HCEC 1CT (cell line): ENCODE measurements around the gene HRH2.

Source experiments
- DNase-seq: peaks from one replicate; pipeline ENCODE4 v3.0.0-alpha.2; 2017

The HRH2 gene

GRCh38 chr5:175693741-175694140 is 35.9 kb downstream of the HRH2 start:
- no peak for DNase-seq

GRCh38 chr5:175694371-175695160 is 36.7 kb downstream of the HRH2 start:
- DNase-seq: no peak

GRCh38 chr5:175695161-175696126 is 37.6 kb downstream of the HRH2 start:
- DNase-seq: no peak

- DNase-seq: peak; percentile 26
Observed at GRCh38 chr5:175696139-175696854, 38.4 kb downstream of the HRH2 start.

DNA sequence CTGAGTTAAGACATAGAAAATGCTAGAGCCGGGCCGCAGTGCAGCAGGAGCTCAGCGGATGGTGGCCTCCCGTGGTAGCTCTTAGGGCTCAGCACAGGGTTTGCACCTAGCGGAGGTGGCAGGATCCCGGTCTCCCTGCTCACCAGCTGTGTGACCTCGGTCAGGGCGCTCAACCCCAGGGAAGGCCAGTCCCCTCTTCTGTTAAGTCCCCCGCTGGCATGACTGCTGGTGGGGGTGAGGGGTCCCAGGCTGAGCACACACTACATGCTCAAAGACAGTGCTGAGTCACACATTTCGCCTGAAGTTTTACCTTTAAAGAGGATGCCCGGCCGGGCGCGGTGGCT is 39.0 kb downstream of the HRH2 start:
- no peak for DNase-seq

- no peak for DNase-seq
Observed at GRCh38 chr5:175697846-175698245, 40.0 kb downstream of the HRH2 start.

DNA sequence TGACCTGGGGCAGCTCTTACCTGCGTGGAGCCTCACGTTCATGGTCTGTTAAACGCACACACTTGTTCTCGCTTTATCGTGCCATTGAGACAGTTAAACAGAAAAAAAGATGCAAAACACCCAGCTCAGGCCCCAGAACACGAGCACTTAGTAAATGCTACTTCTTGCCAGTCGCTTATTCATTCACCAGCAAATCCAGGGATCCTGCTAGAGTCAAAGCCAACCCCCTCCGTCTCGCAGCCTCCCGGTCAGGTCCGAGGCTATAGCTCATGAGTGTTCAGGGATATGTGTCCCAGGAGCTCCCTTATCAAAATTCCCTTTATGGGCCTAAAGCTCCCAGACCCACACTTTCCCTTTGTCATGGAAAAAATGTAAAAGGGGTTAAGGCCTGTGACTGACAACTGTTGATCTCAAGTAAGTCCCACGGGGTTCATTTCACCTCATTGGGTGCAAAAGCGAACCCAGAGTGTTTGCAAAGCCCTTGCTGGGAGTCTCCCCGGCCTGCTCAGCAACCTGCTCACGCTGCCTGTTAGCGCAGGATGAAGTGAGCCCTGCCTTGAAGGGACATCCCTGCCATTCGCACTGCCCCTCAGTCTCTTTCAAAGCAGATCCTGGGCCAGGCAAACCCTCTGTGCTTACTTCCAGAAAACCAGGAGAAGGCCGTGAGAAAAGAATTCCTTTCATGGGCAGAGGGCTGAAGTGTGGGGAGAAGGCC is 40.7 kb downstream of the HRH2 start:
- no peak for DNase-seq

- no peak for DNase-seq
Observed at GRCh38 chr5:175700991-175701390, 43.1 kb downstream of the HRH2 start.

DNA sequence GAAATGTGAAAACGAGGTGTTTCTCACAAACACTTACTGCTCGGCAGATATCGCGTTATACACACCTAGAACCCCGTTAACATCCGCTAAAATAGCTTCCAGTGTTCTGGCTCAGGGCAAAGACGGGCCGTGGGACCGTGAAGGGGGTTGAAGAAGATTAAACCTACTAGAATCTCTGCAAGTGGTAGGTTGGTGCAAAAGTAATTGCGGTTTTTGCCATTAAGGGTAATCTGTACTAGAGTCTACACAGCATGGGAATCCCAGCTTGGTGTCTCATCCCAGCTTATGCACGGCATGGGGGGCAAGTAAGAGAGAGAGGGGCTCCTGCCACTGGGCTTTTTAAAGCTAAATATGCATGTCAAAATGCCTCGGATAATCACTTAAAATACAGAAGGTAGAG is 43.9 kb downstream of the HRH2 start:
- DNase-seq: no peak

GRCh38 chr5:175706499-175706898 is 48.6 kb downstream of the HRH2 start:
- DNase-seq: no peak

- no peak for DNase-seq
Observed at GRCh38 chr5:175707751-175708375, 50.0 kb downstream of the HRH2 start.

DNA sequence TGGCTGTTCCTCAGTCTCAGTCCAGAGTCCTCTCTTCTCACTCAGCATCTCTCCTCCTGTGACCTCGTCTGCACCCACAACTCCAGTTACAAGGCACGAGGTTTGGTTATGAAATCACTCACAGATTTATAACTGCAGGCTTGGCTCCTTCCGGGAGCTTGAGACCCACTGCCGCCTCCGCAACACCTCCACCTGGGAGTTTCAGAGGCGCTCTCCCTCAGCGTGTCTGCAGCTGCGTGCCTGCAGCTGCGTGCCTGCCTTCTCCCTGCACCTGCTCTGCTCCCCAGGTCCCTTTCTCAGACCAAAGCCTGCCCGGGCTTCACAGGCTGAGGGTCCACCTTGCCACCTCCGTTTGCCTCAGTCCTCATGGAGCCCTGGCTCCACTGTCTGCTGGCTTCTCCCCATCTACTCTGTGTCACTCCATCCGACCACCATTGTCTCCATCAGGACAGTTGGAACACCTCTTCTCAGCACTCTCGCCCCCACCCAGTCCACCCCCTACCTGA is 51.5 kb downstream of the HRH2 start:
- DNase-seq: no peak

GRCh38 chr5:175710326-175710725 is 52.5 kb downstream of the HRH2 start:
- no peak for DNase-seq

GRCh38 chr5:175711031-175711430 is 53.2 kb downstream of the HRH2 start:
- no peak for DNase-seq

GRCh38 chr5:175711472-175712312 is 53.8 kb downstream of the HRH2 start:
- no peak for DNase-seq

DNA sequence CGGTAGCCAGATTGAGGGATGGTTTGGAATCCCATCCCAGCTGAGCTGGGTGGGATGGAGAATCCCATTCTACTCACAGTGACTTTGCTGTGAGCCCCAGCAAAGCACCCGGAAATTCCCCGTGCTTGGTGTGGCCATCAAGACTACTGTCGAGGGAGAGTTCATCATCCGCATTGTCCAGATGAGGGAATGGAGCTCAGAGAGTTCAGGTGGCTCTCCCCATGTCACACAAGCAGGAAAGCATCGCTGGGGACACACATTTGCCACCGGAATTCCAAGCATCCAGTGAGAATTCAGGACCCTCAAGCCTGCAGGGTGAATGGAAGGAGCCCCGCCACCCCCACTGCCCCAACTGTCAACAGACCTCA is 54.4 kb downstream of the HRH2 start:
- DNase-seq: no peak

DNA sequence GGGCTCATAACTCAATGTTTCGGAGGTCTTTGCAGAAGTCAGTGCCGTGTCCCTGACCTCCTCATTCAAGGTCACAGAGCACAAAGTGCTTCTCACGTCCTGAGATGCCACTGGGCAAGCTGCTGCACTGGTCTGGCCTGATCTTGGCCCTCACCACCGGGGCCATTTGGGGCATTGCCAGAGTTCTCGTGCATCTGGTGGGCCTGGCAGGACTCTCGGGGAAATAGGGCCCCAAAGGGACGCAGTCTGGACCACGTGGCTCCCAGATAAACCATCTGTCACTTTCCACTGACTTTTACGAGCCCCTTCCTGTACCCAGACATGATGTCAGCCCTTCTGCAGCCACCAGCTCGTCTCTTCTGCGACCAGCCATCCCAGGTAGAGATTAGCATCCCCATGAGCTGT is 54.8 kb downstream of the HRH2 start:
- no peak for DNase-seq

DNA sequence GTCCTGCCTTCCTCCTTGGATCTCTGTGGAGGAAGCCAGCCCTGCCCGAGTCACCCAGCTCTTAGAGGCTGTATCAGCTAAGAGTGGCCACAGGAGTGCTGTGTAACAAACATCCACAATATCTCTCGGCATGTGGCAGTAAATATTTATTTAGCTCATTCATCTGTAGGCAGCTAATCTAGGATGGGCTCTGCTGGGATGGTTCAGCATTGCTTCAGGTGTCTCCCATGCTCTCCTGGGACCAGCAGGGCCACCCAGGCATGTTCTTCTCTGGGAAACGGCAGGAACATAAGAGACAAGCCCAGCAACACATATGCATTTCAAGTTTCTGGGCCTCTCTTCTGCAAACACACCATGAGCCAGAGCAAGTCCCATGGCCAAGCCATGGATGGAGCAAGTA is 56.1 kb downstream of the HRH2 start:
- no peak for DNase-seq

- no peak for DNase-seq
Observed at GRCh38 chr5:175714479-175715085, 56.7 kb downstream of the HRH2 start.

GRCh38 chr5:175715627-175716522 is 58.0 kb downstream of the HRH2 start:
- DNase-seq: no peak
